ENCODE data around the gene CCDC149.
"Not testable (repeated sequence)": the region's sequence is repeated elsewhere in the genome, so short reads cannot be mapped to it uniquely, and the experiment has no call there.

The CCDC149 gene

DNA sequence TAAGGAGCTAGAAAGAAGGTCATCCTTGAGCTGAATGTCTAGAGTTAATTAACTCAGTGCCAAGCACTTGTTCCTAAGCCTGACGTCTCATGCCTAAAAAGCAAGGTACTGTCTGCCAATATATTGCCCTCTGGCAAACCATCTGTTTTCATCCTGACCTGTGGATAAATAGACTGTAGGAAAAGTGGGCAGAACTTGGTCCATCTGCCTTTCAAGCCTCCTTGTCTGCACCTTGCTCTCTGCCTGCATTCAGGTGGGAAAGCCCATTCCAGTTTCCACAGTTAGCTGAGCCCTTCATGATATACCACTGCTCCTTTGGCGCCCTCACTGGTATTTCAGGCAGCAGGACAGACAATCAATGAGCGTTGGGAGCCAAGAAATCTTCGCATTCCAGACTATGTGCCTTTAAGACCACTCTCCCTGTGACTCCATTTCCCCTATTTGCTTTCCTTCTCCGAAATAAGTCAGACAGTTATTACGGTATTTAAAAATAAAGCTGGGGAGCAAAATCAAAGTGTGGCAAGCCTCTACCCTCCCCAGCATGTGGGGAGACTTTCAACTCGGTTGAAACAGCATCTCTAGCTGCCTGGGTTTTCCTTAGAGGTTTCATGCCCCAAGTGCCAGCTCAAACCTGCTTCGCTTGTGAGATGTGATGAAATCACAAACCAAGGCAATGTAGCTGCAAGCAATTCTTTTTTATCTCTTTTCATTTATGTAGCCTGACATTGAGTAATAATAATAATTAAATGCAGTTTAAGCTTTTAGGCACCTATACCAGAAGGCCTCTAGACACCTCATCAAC, 2.5 kb upstream of the CCDC149 start:
- no peak for DNase-seq

DNA sequence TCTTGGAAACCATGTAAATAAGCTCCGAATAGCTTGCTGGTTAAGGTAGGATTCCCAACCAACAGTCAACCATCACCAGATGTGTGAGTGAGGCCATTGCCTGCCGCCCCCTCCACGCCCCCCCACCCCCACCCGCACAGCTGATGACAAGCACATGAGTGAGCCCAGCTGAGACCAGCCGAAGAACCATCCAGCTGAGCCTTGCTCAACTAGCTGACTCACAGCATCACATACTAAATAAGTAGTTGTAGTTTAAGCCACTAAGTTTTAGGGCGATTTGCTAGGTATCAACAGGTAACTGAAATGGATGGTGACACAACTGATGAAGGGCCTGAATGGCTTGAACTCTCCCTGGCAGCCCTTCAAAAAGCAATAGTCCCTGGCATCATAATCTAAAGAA, 1.6 kb upstream of the CCDC149 start:
- DNase-seq = no peak

DNA sequence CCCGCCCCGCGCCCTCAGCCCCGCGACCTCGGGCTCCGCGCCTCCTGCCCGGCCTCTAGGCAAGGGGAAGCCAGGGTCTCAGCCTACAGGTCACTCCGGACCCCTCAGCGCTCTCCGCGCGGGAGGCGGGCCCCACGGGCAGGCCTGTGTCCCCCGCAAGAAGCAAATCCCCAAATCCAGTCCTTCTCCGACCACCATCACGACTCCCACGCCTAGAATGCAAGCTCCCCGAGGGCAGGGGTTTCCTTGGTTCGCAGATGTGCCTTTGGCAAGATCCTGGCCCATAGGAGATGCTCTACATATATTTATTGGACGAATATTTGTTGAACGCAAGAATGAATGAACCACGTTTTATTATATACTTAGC, 260 bp upstream of the CCDC149 start:
- DNase-seq = no peak

DNA sequence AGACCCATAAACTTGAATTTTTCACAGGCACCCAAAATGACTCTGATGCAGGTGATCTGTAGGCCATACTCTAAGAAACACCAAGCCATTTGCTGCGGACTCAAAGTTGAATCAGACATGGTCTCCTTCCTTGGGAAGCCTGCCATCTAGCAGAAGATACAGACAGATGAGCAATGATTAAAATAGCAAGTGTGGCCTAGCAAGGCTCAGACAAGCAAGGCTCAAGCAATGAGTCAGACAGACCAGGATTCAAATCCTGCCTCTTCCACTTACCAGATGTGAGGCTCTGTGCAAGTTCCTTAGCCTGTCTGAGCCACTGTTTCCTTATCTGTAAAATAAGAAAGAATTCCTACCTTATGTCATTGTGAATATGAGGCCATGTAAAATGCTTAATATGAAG, 2.3 kb downstream of the CCDC149 start:
- DNase-seq = no peak

DNA sequence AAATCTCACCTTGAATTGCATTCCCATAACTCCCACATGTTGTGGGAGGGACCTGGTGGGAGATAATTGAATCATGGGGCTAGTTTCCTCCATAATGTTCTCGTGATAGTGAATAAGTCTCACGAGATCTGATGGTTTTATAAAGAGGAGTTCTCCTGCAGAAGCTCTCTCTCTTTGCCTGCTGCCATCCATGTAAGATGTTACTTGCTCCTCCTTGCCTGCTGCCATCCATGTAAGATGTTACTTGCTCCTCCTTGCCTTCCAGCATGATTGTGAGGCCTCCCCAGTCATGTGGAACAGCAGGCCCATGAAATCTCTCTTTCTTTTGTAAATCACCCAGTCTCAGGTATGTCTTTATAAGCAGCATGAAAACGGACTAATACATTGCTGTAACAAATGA, 3.2 kb downstream of the CCDC149 start:
- not testable (repeated sequence) for DNase-seq

DNA sequence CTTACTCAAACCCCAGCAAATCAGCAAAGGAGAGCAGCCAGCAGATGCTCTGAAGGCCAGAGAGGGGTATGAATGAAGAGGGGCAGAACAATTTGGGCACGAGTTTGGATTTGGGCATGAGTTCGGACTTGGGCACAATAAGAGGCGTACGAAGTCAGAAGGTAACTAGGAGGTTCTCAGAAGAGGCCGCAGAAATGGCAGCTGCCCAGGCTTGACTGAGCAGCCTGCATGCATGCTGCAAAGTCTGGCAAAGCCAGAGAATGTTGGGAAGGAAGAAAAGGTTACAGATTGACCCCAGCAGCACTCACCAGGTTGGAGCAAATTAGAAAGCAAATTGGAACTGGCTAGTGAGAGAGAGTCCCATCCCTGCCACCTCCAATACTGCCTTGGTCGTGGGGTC, 15.2 kb downstream of the CCDC149 start:
- DNase-seq = no peak

DNA sequence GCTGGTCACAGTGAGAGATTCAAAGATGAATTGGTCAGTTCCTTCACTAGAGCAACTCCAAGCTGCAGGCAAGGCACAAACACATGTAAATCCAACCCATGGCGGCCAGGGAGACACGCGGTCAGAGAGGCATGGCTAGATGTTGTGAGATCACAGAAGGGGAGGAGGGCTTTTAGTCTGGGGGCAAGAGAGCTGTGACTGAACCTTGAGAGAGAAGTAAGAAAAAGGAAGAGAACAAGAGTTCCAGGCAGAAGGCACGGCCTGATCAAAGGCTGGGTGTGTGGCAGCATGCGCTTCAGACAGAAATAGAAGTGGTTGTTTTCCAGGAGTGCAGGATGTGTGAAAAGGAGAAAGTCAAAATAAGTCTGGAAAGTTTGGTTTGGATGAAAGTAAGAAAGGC, 15.9 kb downstream of the CCDC149 start:
- DNase-seq = no peak

DNA sequence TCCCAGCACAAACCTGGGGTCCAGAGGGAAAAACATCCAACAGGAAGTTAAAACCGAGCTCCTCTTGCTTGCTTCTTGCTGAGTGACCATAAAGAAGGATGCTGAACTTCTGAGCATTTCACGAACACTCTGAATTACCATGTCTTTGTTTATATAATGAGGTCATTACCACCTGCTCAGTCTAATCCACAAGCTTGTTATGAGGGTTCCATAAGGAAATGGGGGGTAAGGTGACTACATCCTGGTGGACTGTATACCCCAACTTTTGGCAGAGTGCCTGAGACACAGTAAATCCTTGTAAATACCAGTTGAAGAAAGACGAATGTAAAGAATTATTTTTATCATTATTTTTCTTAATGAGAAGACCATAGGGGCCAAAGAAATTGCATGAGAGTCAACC, 16.8 kb downstream of the CCDC149 start:
- DNase-seq = no peak

DNA sequence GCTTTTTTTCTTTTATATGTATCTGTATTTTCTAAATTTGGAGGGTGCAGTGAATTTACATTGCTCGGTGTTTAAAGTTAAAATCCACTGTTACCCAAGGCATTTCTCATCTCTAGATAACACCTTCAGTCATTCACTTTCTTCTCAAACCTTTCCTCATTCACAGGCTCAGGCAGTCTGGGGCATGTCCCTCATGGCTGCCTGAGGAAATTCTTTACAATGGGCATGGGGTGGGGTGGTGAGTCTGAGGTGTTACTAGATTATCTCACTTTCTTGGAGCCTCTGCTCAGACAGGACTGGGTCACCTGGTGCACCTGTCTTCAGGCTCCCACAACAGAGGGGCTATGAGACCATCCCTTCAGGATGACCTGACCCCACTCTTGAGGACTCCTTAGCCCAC, 17.4 kb downstream of the CCDC149 start:
- no peak for DNase-seq

DNA sequence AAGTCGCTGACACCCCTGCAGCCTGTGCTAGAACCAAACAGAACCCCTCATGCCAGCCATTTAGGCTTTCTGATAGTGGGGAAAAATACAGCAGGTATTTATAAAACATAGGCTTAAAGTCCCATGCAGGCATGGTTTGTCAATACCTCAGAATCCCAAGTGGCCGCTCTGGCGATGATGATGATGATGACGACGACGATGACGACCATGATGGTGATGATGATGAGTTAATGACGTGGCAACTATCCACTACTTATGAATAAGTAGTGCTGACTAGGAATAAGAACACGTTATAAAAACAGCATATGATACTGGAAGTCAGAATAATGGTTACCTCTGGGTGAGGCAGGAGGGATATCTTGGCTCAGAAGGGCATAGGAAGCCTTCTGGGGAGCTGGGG, 18.0 kb downstream of the CCDC149 start:
- no peak for DNase-seq

DNA sequence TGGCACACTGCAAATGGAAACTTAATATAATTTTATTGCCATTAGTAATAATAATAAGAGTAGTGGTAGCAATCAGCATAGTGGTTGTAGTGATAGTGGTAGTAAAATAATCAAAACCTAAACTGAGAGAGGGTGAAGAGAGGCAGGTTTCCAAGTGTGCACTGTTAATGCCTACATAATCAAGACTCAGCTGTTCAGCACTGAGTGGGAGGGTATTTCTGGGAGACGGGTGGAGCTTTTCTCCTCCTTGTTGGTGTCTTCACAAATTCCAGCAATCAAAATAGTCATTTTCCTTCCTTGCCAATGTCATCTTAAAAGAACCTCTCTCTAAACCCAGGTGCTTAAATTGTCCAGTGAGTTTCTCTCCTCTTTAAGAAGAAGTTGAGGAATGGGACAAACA, 18.6 kb downstream of the CCDC149 start:
- no peak for DNase-seq

DNA sequence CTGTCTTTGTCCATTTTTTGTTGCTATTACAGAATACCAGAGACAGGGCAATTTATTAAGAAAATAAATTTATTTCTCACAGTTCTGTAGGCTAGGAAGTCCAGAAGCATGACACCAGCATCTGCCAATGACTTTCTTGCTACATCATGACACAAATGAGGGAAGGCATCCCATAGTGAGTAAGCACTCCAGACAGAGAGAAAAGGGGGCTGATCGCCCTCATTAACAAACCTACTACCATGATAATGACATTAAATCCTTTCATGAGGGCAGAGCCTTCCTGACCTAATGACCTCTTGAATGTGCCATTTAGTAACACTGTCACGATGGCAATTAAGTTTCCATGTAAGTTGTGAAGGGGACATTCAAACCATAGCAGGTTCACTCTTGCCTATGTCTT, 20.1 kb downstream of the CCDC149 start:
- DNase-seq = no peak

DNA sequence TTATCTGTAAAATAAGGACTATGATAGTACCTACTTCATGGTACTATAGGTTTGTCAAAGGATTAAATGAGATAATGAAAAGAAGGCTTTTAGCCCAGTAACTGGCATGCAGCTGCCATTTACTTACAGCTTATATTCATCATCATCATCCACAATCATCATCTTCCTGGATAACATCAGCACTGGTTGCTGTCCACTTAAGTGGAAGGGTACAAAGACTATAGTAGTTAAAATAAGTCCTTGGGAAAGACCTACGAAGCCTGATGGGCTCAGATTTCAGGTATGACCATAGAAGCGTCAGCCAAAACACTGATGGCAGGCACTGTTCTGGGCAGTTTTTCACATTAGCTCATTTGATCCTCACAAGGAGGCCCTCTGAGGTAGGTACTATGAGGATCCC, 20.6 kb downstream of the CCDC149 start:
- DNase-seq = no peak

DNA sequence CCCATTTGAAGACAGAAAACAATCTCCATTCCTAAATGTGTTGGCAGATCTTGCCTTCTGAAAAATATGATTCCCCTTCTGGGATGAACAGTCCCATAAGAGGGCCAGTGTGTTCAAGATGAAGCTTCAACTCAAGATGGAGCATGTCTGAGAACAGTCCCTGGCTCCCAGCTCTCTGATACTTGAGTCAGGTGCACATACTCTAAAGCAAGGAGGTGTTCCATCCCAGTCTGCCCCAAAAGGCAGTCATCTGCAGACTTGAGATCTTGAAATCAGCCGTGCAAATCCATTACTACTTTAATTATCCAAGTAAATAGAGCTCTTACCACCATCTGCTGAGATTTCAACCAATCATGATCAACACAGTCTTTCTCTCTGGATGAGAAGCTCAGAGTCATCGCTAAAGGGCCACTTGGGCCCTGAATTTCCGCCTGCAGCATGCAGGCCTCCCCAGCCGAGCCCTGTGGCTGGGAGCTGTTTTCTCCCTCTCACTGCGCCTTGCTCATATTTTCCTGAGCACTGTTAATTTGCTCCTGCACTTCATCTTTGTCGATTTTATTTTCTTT, 22.2 kb downstream of the CCDC149 start:
- DNase-seq = no peak

DNA sequence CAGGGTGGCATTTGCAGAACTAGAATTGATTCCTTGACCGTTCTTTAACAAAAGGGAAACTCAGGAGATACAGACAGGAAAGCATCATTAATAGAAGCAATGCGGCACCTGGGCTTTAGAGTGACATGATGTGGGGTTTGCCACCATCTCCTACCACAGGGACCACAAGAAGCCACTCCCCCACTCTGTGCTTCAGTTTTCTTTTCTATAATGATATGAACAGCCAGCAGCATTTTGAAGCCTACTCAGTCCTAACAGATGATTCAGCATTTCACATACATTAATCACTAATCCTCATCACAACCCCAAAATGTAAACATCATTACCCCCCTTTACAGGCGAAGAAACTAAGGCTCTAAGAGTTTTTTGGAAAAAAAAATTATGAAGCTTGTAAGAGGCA, 22.9 kb downstream of the CCDC149 start:
- no peak for DNase-seq

DNA sequence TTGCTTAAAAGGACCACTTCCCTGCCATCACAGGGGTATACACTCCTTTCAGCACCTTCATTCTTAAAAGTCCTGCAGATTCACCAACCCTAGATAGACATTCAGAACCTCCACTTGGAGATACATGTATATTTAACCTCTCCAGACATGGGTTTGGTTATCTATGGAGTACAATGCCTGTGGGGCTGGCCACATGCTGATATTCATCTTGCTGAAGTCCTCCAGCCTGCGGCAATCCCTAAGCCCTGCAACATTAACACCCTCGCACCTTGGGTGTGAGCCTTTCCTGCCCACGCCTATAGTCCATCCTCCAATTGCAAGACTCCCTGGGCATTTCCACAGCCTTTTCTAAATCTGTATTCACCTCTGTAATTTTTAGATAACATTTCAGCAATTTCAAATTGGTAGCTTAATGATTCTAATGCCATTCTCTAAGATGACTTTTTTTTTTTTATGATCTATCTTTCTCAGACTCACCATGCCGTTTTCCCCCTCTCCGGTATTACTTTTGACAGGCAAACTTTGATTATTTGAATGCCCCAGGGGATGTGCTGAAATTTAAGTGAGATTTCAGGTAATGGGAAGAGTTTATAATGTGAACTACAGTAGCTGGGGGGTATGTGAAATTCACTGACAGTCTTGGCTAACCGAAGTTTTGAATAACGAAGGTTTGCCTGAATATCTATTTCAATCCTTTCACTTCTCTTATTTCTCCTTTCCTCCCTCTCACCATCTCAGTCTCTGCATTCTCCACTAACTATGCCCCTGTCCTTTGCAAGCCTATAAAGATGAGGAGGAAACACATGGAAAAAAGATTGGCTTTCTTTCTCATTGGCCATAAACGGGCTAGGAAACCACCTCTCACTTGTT, 24.1 kb downstream of the CCDC149 start:
- no peak for DNase-seq

DNA sequence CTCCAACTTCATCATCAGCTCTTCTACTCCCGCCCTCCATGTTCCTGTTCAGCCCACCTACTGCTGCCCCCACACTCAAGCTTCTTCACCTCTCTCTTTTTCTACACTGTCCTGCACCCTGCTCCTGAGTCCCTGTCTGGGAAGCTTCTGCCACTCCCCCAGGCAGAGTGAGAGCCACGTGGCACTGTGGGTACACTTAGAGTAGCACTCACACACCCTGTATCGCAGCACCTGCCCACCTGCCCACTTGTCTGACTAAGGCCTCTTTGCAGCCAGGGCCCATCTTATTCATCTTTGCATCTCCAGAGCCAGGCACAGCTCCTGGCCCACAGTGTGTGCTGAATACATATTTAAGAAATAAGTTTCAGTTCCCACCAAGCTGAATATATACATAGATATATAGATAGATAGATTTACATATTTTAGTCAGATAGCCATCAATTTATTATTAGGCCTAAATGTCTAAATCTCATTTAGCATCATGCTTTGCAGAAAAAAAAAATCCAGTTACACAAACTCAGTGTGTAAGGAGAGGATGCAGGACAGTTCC, 24.9 kb downstream of the CCDC149 start:
- no peak for DNase-seq

DNA sequence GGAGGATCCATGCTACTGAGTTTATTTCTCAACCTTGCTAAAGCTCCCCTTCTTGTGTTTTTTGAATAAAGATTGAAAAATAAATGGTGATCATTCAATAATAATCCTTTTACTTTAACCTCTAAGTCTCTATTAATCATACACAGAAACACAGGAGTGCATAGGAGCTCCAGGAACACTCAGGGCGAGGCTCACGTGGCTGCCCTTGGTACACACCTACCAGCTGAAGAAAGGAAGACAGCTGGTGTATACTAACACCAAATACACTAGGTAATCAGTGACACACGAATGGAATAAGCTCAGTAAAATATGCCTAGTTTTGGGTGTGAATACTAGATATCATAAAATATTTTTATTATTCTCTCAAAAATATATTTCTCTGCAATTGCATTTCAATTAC, 26.2 kb downstream of the CCDC149 start:
- no peak for DNase-seq

DNA sequence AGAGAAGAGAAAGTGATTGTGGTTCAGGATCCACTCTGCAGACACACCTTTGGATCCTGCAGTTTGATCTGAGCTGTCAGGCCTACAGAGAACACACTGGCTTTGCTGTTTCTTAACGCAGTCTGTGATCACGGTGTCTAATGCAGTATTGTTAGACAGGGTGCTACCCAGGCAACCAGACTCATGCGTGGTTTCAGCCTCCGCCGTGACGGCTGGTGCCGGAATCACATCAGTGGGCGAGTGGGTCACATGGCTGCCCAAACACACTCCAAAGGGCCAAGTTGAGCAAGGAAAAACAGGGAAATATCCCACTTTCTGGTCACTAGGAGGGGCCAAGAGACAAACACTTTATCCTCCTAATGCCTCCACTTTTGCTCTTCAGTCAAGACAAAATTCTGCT, 27.5 kb downstream of the CCDC149 start:
- no peak for DNase-seq

DNA sequence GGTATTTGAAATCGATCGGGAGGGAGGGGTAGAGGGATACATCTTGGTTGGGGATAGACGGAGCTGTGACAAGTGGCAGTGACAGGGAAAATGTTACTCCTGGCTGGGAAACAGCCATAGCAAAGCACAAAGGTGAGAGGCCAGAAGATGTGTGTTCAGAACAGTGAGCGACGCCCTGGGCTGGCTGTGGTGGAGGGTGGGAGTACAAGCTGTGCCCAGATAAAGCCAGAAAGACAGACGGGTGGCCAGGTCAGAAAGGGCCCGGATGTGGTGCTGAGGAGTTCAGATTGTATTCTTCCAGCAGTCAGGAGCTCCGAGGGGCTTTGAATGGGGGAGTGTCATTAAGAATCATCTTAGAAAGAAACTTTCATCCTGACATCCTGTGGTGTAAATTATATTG, 27.9 kb downstream of the CCDC149 start:
- no peak for DNase-seq

DNA sequence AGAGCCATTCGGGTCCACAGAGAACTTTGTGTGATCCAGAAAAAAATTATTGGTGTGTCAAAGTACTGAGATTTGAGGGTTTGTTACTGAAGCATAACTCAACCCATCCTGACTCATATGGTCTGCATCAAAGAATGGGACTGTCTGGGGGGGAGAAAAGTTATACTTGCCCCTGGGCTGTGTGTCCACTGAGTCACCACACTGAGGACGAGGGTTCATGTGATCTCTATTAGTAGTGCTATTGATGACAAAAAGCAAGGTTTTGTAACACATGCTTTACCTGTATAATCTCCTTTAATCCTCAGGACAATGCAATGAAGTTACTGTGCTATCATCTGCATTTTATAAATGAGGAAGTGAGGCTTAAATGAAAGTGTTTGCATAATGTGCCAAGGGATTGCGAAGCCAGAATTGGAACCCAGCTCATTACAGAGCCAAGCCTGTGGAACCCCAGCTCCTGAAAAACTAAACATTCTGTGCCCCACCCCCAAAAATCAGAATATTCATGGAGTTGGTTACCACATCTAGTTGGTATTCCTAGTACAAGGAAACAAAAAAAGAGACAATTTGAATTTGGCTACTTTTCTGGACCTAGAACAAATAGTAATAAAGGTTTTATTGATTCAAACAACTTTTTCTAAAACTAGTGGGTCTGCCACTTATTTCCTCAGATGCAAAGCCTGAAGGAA, 31.2 kb downstream of the CCDC149 start:
- no peak for DNase-seq

DNA sequence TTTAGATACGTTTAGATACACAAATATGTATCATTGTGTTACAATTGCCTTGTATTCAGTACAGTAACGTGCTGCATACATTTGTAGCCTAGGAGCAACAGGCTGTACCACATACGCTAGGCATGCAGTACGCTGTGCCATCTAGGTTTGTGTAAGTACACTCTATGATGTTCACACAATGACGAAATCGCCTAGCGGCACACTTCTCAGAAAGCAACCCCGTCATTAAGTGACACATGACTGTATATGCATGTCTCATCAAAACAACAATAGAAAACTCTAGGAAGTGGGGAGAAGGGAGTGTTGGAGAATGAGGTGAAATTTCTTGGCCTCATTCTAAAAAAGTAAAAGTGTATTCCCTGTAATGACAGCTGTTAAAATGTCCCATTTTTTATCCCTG, 32.7 kb downstream of the CCDC149 start:
- no peak for DNase-seq

DNA sequence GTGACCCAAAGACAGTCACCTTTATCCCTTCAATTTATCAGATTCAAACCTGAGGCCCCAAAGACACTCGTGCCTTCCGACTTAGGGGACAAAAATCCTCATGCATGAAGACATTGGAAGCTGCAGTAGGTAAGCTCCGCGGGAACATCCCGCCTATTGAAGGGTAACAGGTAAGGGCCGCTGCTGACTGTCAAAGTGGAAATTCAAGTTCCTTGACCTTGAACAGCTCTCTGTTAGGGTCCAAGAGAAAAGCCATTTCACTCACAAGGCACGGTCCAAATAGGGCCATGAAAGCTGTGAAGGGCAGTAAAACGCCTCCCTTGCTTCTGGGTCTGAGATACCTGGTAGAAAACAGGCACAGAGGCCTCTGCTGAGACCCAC, 34.2 kb downstream of the CCDC149 start:
- no peak for DNase-seq

Data from GOT3 (cell line).